CD14-positive monocyte (primary cell): ENCODE results near the gene ARMC12. TPM values are rescaled to one million over a fixed set of nuclear protein-coding genes. Genes with fewer than 3 reads are reported as not detected.

Experiments
- DNase-seq, 3 donors: peaks; one replicate each; pipeline ENCODE4 v3.0.0-alpha.2; 2011 to 2022
- H2AFZ ChIP-seq: 2 replicates; pipeline ENCODE4 v1.6.0; 2012; ENCODE audit warnings: mild to moderate bottlenecking, low read depth, low read length, inconsistent platforms; ENCODE audit not compliant: insufficient read depth, poor library complexity, severe bottlenecking
- H3K27ac ChIP-seq, 2 donors: 1 replicate in 1 of 2; 2 replicates in 1 of 2; pipeline ENCODE4 v1.5.1; 2012 to 2013; ENCODE audit warnings: low read length in 2 of 2, control low read depth in 1 of 2, inconsistent platforms in 1 of 2, low read depth in 1 of 2, mild to moderate bottlenecking in 1 of 2
- H3K27me3 ChIP-seq, 2 donors: one replicate each; pipeline versions ENCODE4 v1.6.0 to v1.6.1; 2011 to 2013; ENCODE audit warnings: low read length in 2 of 2; ENCODE audit not compliant: control insufficient read depth in 2 of 2, insufficient read depth in 2 of 2
- H3K36me3 ChIP-seq, 2 donors: replicated peaks in 1 of 2; 1 replicate in 1 of 2; 2 replicates in 1 of 2; pipeline versions ENCODE4 v1.5.1 to v1.6.1; 2012 to 2013; ENCODE audit warnings: low read length in 2 of 2, control low read depth in 1 of 2, inconsistent platforms in 1 of 2, mild to moderate bottlenecking in 1 of 2; ENCODE audit not compliant: insufficient read depth in 2 of 2, control insufficient read depth in 1 of 2
- H3K4me1 ChIP-seq, 2 donors: 1 replicate in 1 of 2; 2 replicates in 1 of 2; pipeline versions ENCODE4 v1.5.1 to v1.6.1; 2012 to 2013; ENCODE audit warnings: low read length in 2 of 2, control low read depth in 1 of 2, inconsistent platforms in 1 of 2, mild to moderate bottlenecking in 1 of 2, moderate library complexity in 1 of 2; ENCODE audit not compliant: insufficient read depth in 2 of 2, control insufficient read depth in 1 of 2
- H3K4me2 ChIP-seq: replicated peaks from 2 replicates; pipeline ENCODE3; 2012; ENCODE audit warnings: low read length, moderate library complexity, mild to moderate bottlenecking; ENCODE audit not compliant: poor library complexity, severe bottlenecking; ENCODE audit errors: extremely low read depth
- H3K4me3 ChIP-seq, 3 experiments: fragments of 200-600 bp in 1 of 3; sonication (generic) in 1 of 3; replicated peaks in 1 of 3; 1 replicate in 2 of 3; 2 replicates in 1 of 3; pipeline ENCODE4 v1.5.1; 2011 to 2013; ENCODE audit warnings: low read length in 3 of 3, mild to moderate bottlenecking in 3 of 3, control low read depth in 2 of 3, low read depth in 2 of 3, inconsistent platforms in 1 of 3, moderate library complexity in 1 of 3
- H3K79me2 ChIP-seq: 2 replicates; pipeline ENCODE4 v1.6.0; 2012; ENCODE audit warnings: mild to moderate bottlenecking, control low read depth, inconsistent platforms, low read length, moderate library complexity; ENCODE audit not compliant: insufficient read depth
- H3K9ac ChIP-seq: 2 replicates; pipeline ENCODE4 v1.6.0; 2017; ENCODE audit warnings: low read length, mild to moderate bottlenecking; ENCODE audit not compliant: insufficient read depth, poor library complexity, severe bottlenecking
- H3K9me3 ChIP-seq, 2 donors: replicated peaks in 1 of 2; 1 replicate in 1 of 2; 2 replicates in 1 of 2; pipeline versions ENCODE4 v1.5.1 to v1.6.1; 2012 to 2013; ENCODE audit warnings: low read length in 2 of 2, control low read depth in 1 of 2; ENCODE audit not compliant: control insufficient read depth in 1 of 2, insufficient read depth in 1 of 2
- H4K20me1 ChIP-seq: 2 replicates; pipeline ENCODE4 v1.6.0; 2012; ENCODE audit warnings: mild to moderate bottlenecking, low read length, control low read depth, moderate library complexity; ENCODE audit not compliant: insufficient read depth
- H3K27ac Mint-ChIP-seq, 7 donors: one replicate each; pipeline ENCODE4 v1.8.0; 2020; ENCODE audit warnings: mild to moderate bottlenecking in 7 of 7, mixed read lengths in 7 of 7, moderate library complexity in 6 of 7, inconsistent platforms in 2 of 7
- H3K27me3 Mint-ChIP-seq, 3 donors: one replicate each; pipeline ENCODE4 v1.8.0; 2021 to 2022; ENCODE audit warnings: low read depth in 3 of 3, mild to moderate bottlenecking in 3 of 3, mixed read lengths in 3 of 3, moderate library complexity in 3 of 3, inconsistent platforms in 1 of 3
- H3K36me3 Mint-ChIP-seq, 2 donors: one replicate each; pipeline ENCODE4 v1.8.0; 2020; ENCODE audit warnings: mixed read lengths in 2 of 2, inconsistent platforms in 1 of 2, mild to moderate bottlenecking in 1 of 2
- H3K4me1 Mint-ChIP-seq: one replicate; pipeline ENCODE4 v1.8.0; 2020; ENCODE audit warnings: mild to moderate bottlenecking, mixed read lengths
- H3K4me3 Mint-ChIP-seq, 2 donors: one replicate each; pipeline ENCODE4 v1.8.0; 2020; ENCODE audit warnings: mild to moderate bottlenecking in 2 of 2, mixed read lengths in 2 of 2, moderate library complexity in 1 of 2
- H3K9me3 Mint-ChIP-seq, 7 donors: one replicate each; pipeline ENCODE4 v1.8.0; 2020 to 2022; ENCODE audit warnings: mixed read lengths in 7 of 7, mild to moderate bottlenecking in 6 of 7, moderate library complexity in 6 of 7, inconsistent platforms in 2 of 7
- WGBS: methylation state at CpG from one replicate; pipeline ENCODE4 v1.1.5; 2013; ENCODE audit warnings: missing lambda C conversion rate; ENCODE audit not compliant: insufficient coverage; 5-methylcytosine and 5-hydroxymethylcytosine counted together
- intact Hi-C, 2 donors: fragments of 100-400 bp; cut with micrococcal nuclease; formaldehyde crosslinking; loops; one replicate each; pipeline versions ENCODE4 v1.15.0 to v1.15.1; 2023
- polyA plus RNA-seq, 3 donors: library from polyadenylated mRNA; depleted of rRNA in 1 of 3; unstranded in 2 of 3; stranded (reverse) in 1 of 3; fragments of 300-500 nt in 2 of 3; fragments of >200 nt in 1 of 3; fragmentation: Illumina TruSeq in 2 of 3; gene quantifications; 1 replicate in 2 of 3; 2 replicates in 1 of 3; pipeline ENCODE4 v1.2.3, GENCODE V29; 2012 to 2021
- TF ChIP-seq, protein P1 (sequence below): fragments of 200-600 bp; IDR thresholded peaks from one replicate; pipeline ENCODE4 v1.8.0; 2022; ENCODE audit warnings: antibody characterized with exemption, mild to moderate bottlenecking

ARMC12 gene
- polyA plus RNA-seq, 3 donors: 2.7 TPM; not detected in 2

- Histone ChIP-seq H3K9me3 (no peaks in the 10 kb centered on the region), H3K36me3 (no peaks in the 10 kb centered on the region), H3K4me3 (no peak overlapping the region), H2AFZ (no peak overlapping the region), H3K4me2 (no peak overlapping the region), H3K27me3 (no peaks in the 10 kb centered on the region), H3K79me2 (no peaks in the 10 kb centered on the region), H4K20me1 (no peaks in the 10 kb centered on the region), H3K4me1 (peaks cover 7 to 14% of the 10 kb centered on the region in 2 donors), H3K9ac (no peak overlapping the region), H3K27ac (no peak overlapping the region)
- no peak for DNase-seq
- intact Hi-C loops: no loop called here
- Mint-ChIP-seq H3K4me3 (no peak overlapping the region), H3K36me3 (peaks cover 0 to 3% of the 10 kb centered on the region in 2 donors), H3K4me1 (peaks cover 17% of the 10 kb centered on the region), H3K27me3 (peaks cover 0 to 2% (median 0%) of the 10 kb centered on the region in 3 donors), H3K27ac (no peak overlapping the region), H3K9me3 (peaks cover 0 to 5% (median 2%) of the 10 kb centered on the region in 7 donors)
- TF ChIP-seq, protein P1, sequence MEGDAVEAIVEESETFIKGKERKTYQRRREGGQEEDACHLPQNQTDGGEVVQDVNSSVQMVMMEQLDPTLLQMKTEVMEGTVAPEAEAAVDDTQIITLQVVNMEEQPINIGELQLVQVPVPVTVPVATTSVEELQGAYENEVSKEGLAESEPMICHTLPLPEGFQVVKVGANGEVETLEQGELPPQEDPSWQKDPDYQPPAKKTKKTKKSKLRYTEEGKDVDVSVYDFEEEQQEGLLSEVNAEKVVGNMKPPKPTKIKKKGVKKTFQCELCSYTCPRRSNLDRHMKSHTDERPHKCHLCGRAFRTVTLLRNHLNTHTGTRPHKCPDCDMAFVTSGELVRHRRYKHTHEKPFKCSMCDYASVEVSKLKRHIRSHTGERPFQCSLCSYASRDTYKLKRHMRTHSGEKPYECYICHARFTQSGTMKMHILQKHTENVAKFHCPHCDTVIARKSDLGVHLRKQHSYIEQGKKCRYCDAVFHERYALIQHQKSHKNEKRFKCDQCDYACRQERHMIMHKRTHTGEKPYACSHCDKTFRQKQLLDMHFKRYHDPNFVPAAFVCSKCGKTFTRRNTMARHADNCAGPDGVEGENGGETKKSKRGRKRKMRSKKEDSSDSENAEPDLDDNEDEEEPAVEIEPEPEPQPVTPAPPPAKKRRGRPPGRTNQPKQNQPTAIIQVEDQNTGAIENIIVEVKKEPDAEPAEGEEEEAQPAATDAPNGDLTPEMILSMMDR: no peak
Observed at GRCh38 chr6:35708585-35708984, 28.2 kb upstream of the ARMC12 start.

DNA sequence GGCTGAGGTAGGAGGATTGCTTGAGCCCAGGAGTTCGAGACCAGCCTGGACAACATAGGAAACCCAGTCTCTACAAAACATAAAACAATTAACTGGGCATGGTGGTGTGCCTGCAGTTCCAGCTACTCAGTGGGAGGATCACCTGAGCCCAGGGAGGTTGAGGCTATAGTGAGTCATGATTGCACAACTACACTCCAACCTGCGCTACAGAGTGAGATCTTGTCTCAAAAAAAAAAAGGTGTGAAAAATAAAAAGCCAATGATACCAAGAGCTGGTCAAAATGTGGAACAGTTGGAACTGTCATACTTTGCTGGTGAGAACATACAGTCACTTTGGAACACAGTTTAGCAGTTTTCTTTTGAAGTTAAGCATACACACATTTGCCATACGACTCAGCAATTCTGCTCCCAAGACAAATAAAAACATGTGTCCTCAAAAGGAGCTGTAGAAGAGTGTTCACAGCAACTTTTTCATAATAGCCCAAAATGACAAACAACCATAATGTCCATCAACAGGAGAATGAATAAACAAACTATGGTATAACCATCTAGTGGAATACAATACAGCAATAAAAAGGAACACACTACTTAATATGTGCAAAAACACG lies 26.5 kb upstream of the ARMC12 start:
- TF ChIP-seq, protein P1: no peak
- Histone ChIP-seq H3K27ac (no peak overlapping the region), H3K9ac (no peak overlapping the region), H3K36me3 (no peaks in the 10 kb centered on the region), H2AFZ (no peak overlapping the region), H4K20me1 (no peaks in the 10 kb centered on the region), H3K27me3 (no peaks in the 10 kb centered on the region), H3K9me3 (no peaks in the 10 kb centered on the region), H3K4me3 (no peak overlapping the region), H3K4me1 (peaks cover 7 to 14% of the 10 kb centered on the region in 2 donors), H3K79me2 (no peaks in the 10 kb centered on the region), H3K4me2 (no peak overlapping the region)
- Mint-ChIP-seq H3K27me3 (peaks cover 0 to 2% (median 0%) of the 10 kb centered on the region in 3 donors), H3K36me3 (peaks cover 0 to 3% of the 10 kb centered on the region in 2 donors), H3K9me3 (peaks cover 0 to 2% (median 0%) of the 10 kb centered on the region in 7 donors), H3K4me3 (no peak overlapping the region), H3K4me1 (peaks cover 17% of the 10 kb centered on the region), H3K27ac (no peak overlapping the region)
- no peak for DNase-seq
- intact Hi-C loops: no loop called here
- no CpG with 5 or more reads among the region's 4 CpGs for WGBS
